Neural cell (in vitro differentiated cells): Measurements from ENCODE around the gene DLG2.

Experiments used
- CTCF ChIP-seq: fragments of 450-650 bp; IDR thresholded peaks from 2 replicates; pipeline ENCODE4 v1.5.1; 2014; ENCODE audit warnings: antibody characterized with exemption, mild to moderate bottlenecking, moderate library complexity; ENCODE audit not compliant: poor library complexity, severe bottlenecking
- EP300 ChIP-seq: fragments of 450-650 bp; conservative IDR thresholded peaks from 2 replicates; pipeline ENCODE4 v1.6.1; 2014; ENCODE audit warnings: antibody characterized with exemption, mild to moderate bottlenecking, moderate library complexity; ENCODE audit not compliant: poor library complexity, severe bottlenecking
- EZH2 ChIP-seq: fragments of 200-600, 300-800 bp; shearing (Covaris generic), sonication (generic); IDR thresholded peaks from 2 replicates; pipeline ENCODE4 v1.6.1; 2014; ENCODE audit warnings: antibody characterized with exemption, low read length, borderline replicate concordance, mild to moderate bottlenecking; ENCODE audit not compliant: insufficient read depth, poor library complexity, severe bottlenecking
- MXI1 ChIP-seq: fragments of 450-650 bp; conservative IDR thresholded peaks from 2 replicates; pipeline ENCODE4 v1.6.1; 2014; ENCODE audit warnings: antibody characterized with exemption, mild to moderate bottlenecking; ENCODE audit not compliant: poor library complexity, severe bottlenecking
- POLR2AphosphoS5 ChIP-seq: IDR thresholded peaks from 2 replicates; pipeline ENCODE4 v1.6.1; 2012
- TF ChIP-seq, protein P1 (sequence below): IDR thresholded peaks from 2 replicates; pipeline ENCODE4 v1.6.1; 2012; ENCODE audit warnings: borderline replicate concordance

GRCh38 chr11:83648610-83649527 is 1978.3 kb downstream of the DLG2 start:
- TF ChIP-seq CTCF: no peak
- TF ChIP-seq EP300: no peak
- TF ChIP-seq, protein P1, sequence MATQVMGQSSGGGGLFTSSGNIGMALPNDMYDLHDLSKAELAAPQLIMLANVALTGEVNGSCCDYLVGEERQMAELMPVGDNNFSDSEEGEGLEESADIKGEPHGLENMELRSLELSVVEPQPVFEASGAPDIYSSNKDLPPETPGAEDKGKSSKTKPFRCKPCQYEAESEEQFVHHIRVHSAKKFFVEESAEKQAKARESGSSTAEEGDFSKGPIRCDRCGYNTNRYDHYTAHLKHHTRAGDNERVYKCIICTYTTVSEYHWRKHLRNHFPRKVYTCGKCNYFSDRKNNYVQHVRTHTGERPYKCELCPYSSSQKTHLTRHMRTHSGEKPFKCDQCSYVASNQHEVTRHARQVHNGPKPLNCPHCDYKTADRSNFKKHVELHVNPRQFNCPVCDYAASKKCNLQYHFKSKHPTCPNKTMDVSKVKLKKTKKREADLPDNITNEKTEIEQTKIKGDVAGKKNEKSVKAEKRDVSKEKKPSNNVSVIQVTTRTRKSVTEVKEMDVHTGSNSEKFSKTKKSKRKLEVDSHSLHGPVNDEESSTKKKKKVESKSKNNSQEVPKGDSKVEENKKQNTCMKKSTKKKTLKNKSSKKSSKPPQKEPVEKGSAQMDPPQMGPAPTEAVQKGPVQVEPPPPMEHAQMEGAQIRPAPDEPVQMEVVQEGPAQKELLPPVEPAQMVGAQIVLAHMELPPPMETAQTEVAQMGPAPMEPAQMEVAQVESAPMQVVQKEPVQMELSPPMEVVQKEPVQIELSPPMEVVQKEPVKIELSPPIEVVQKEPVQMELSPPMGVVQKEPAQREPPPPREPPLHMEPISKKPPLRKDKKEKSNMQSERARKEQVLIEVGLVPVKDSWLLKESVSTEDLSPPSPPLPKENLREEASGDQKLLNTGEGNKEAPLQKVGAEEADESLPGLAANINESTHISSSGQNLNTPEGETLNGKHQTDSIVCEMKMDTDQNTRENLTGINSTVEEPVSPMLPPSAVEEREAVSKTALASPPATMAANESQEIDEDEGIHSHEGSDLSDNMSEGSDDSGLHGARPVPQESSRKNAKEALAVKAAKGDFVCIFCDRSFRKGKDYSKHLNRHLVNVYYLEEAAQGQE: no peak
- no peak for TF ChIP-seq MXI1
- no peak for TF ChIP-seq POLR2AphosphoS5
- no peak for TF ChIP-seq EZH2
